Measurements from ENCODE around the gene NOD1.
"Not testable (repeated sequence)": the region's sequence is repeated elsewhere in the genome, so short reads cannot be mapped to it uniquely, and the experiment has no call there.

GRCh38 chr7:30527297-30527696 is 48.7 kb upstream of the NOD1 start:
- TF ChIP-seq CTCF (IDR thresholded peaks at IDR 0.05; ENCODE audit: insufficient read depth, low read length); REST (IDR thresholded peaks at IDR 0.05; ENCODE audit: insufficient replicate concordance, low read depth); POLR2AphosphoS5 (IDR thresholded peaks at IDR 0.05; ENCODE audit: low read depth); GABPA (IDR thresholded peaks at IDR 0.05; ENCODE audit: low read depth); SPI1 (IDR thresholded peaks at IDR 0.05; ENCODE audit: borderline replicate concordance, low read depth): not testable (repeated sequence)
